HFF-Myc (cell line): ENCODE results near the gene CCNDBP1.

Source experiments
- DNase-seq: peaks from one replicate; pipeline ENCODE4 v3.0.0-alpha.2; 2011; ENCODE audit warnings: low read depth; ENCODE audit errors: extremely low read depth
- H3K4me3 ChIP-seq: replicated peaks from 2 replicates; pipeline ENCODE4 v1.5.1; 2011; ENCODE audit warnings: low read depth, mild to moderate bottlenecking, control low read depth, low read length
- CTCF ChIP-seq: IDR thresholded peaks from 2 replicates; pipeline ENCODE4 v1.5.1; 2012; ENCODE audit warnings: mild to moderate bottlenecking, low read depth, low read length, control low read depth; ENCODE audit errors: missing control alignments

The CCNDBP1 gene

GRCh38 chr15:43184407-43185124 is 637 bp upstream of the CCNDBP1 start:
- no peak for DNase-seq
- H3K4me3 ChIP-seq: peak overlapping the region; percentile 79
- no peak for TF ChIP-seq CTCF

- no peak for TF ChIP-seq CTCF
- no peak for DNase-seq
- peak overlapping the region; percentile 79 for H3K4me3 ChIP-seq
Observed at GRCh38 chr15:43186003-43186353, 775 bp downstream of the CCNDBP1 start.

GRCh38 chr15:43187544-43188155 is 2.4 kb downstream of the CCNDBP1 start:
- peak; percentile 61 for TF ChIP-seq CTCF
- no peak overlapping the region for H3K4me3 ChIP-seq
- peak; percentile 30 for DNase-seq

GRCh38 chr15:43189296-43189695 is 4.1 kb downstream of the CCNDBP1 start:
- DNase-seq: no peak
- H3K4me3 ChIP-seq: no peak overlapping the region
- TF ChIP-seq CTCF: no peak

- no peak for TF ChIP-seq CTCF
- H3K4me3 ChIP-seq: no peak overlapping the region
- no peak for DNase-seq
Observed at GRCh38 chr15:43190178-43190577, 5.0 kb downstream of the CCNDBP1 start.

GRCh38 chr15:43193710-43194109 is 8.5 kb downstream of the CCNDBP1 start:
- H3K4me3 ChIP-seq: no peak overlapping the region
- no peak for TF ChIP-seq CTCF
- no peak for DNase-seq
